Gastroesophageal sphincter (tissue), 3 donors: ENCODE measurements around the gene ARHGEF10L.

Experiments used
- EP300 ChIP-seq: sonication (generic); formaldehyde crosslinking; IDR thresholded peaks from one replicate; pipeline ENCODE4 v1.6.1; 2017; ENCODE audit warnings: antibody characterized with exemption, mild to moderate bottlenecking
- POLR2A ChIP-seq, 2 donors: fragments of 450-650 bp; IDR thresholded peaks; one replicate each; pipeline ENCODE4 v1.6.1; 2017; ENCODE audit warnings: antibody characterized with exemption in 2 of 2, mild to moderate bottlenecking in 2 of 2, moderate library complexity in 1 of 2
- TF ChIP-seq, protein P1 (sequence below), 4 experiments: fragments of 200-600 bp in 2 of 4; fragments of 450-650 bp in 2 of 4; sonication (generic) in 1 of 4; IDR thresholded peaks; one replicate each; pipeline ENCODE4 v1.5.1; 2017 to 2019; ENCODE audit warnings: antibody characterized with exemption in 4 of 4, mild to moderate bottlenecking in 2 of 4, moderate library complexity in 2 of 4

GRCh38 chr1:17558541-17558940 lies 19.0 kb downstream of the ARHGEF10L start:
- TF ChIP-seq, protein P1, sequence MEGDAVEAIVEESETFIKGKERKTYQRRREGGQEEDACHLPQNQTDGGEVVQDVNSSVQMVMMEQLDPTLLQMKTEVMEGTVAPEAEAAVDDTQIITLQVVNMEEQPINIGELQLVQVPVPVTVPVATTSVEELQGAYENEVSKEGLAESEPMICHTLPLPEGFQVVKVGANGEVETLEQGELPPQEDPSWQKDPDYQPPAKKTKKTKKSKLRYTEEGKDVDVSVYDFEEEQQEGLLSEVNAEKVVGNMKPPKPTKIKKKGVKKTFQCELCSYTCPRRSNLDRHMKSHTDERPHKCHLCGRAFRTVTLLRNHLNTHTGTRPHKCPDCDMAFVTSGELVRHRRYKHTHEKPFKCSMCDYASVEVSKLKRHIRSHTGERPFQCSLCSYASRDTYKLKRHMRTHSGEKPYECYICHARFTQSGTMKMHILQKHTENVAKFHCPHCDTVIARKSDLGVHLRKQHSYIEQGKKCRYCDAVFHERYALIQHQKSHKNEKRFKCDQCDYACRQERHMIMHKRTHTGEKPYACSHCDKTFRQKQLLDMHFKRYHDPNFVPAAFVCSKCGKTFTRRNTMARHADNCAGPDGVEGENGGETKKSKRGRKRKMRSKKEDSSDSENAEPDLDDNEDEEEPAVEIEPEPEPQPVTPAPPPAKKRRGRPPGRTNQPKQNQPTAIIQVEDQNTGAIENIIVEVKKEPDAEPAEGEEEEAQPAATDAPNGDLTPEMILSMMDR (IDR thresholded peaks at IDR 0.05), result no peak
- TF ChIP-seq POLR2A (IDR thresholded peaks at IDR 0.05), result no peak
- no peak for TF ChIP-seq EP300
